Naive thymus-derived CD8-positive, alpha-beta T cell (primary cell): ENCODE data around the gene CDK15. TPM values are rescaled to one million over a fixed set of nuclear protein-coding genes. Genes with fewer than 3 reads are reported as not detected.

Source experiments
- ATAC-seq, 2 donors: fragments of 150-1000 bp; cut with Tn5 transposase in 1 of 2; sonication (Bioruptor Pico), chemical (Tn5 transposase) in 1 of 2; 1 replicate in 1 of 2; 2 replicates in 1 of 2; pipeline ENCODE4 v1.10.0; 2021; ENCODE audit warnings: mild to moderate bottlenecking in 2 of 2, moderate library complexity in 2 of 2
- POLR2A ChIA-PET: fragments of 350-600 bp; sonication (Branson Sonifier 250); formaldehyde crosslinking; loops from one replicate; lab custom pipeline; 2021; ENCODE audit warnings: antibody characterized with exemption; lab: Charles Lee
- DNase-seq, 10 donors: peaks; one replicate each; pipeline versions ENCODE4 v3.0.0 to v3.0.0-alpha.2; 2020 to 2022
- H3K27ac Mint-ChIP-seq, 10 donors: one replicate each; pipeline ENCODE4 v1.8.0; 2020 to 2022; ENCODE audit warnings: mild to moderate bottlenecking in 10 of 10, mixed read lengths in 10 of 10, moderate library complexity in 4 of 10, inconsistent platforms in 1 of 10
- H3K27me3 Mint-ChIP-seq, 5 donors: one replicate each; pipeline ENCODE4 v1.8.0; 2021 to 2022; ENCODE audit warnings: mixed read lengths in 5 of 5
- H3K36me3 Mint-ChIP-seq, 3 donors: one replicate each; pipeline ENCODE4 v1.8.0; 2020 to 2022; ENCODE audit warnings: mixed read lengths in 3 of 3, mild to moderate bottlenecking in 2 of 3, inconsistent platforms in 1 of 3
- H3K4me1 Mint-ChIP-seq, 4 donors: one replicate each; pipeline ENCODE4 v1.8.0; 2021 to 2022; ENCODE audit warnings: mixed read lengths in 4 of 4
- H3K4me3 Mint-ChIP-seq, 10 donors: one replicate each; pipeline ENCODE4 v1.8.0; 2020 to 2022; ENCODE audit warnings: mild to moderate bottlenecking in 10 of 10, mixed read lengths in 10 of 10, moderate library complexity in 6 of 10, inconsistent platforms in 1 of 10
- H3K9me3 Mint-ChIP-seq, 9 donors: one replicate each; pipeline ENCODE4 v1.8.0; 2020 to 2022; ENCODE audit warnings: mixed read lengths in 9 of 9, mild to moderate bottlenecking in 3 of 9, inconsistent platforms in 1 of 9, moderate library complexity in 1 of 9
- polyA plus RNA-seq, 3 donors: library from polyadenylated mRNA; unstranded; fragments of 300-500 nt; fragmentation: Illumina TruSeq; gene quantifications; one replicate each; pipeline ENCODE4 v1.2.3, GENCODE V29; 2021
- total RNA-seq, 8 experiments: library from RNA in 2 of 8; stranded (reverse) in 2 of 8; gene quantifications; one replicate each; pipeline ENCODE4 v1.2.3 and lab custom pipeline; 2021 to 2026

CDK15 gene
- total and polyA plus RNA-seq, 5 experiments from 2014 or later: not detected

GRCh38 chr2:201928363-201928762 is 122.0 kb downstream of the CDK15 start:
- no peaks in the 10 kb centered on the region for H3K9me3 Mint-ChIP-seq
- POLR2A ChIA-PET: no interaction called here
- no peak overlapping the region for H3K4me3 Mint-ChIP-seq
- ATAC-seq (no peak), DNase-seq (no peak)
- no peak overlapping the region for H3K27ac Mint-ChIP-seq
- peaks cover 0 to 4% (median 0%) of the 10 kb centered on the region in 4 donors for H3K4me1 Mint-ChIP-seq
- peaks cover 6 to 24% (median 13%) of the 10 kb centered on the region in 5 donors for H3K27me3 Mint-ChIP-seq
- H3K36me3 Mint-ChIP-seq: no peaks in the 10 kb centered on the region

DNA sequence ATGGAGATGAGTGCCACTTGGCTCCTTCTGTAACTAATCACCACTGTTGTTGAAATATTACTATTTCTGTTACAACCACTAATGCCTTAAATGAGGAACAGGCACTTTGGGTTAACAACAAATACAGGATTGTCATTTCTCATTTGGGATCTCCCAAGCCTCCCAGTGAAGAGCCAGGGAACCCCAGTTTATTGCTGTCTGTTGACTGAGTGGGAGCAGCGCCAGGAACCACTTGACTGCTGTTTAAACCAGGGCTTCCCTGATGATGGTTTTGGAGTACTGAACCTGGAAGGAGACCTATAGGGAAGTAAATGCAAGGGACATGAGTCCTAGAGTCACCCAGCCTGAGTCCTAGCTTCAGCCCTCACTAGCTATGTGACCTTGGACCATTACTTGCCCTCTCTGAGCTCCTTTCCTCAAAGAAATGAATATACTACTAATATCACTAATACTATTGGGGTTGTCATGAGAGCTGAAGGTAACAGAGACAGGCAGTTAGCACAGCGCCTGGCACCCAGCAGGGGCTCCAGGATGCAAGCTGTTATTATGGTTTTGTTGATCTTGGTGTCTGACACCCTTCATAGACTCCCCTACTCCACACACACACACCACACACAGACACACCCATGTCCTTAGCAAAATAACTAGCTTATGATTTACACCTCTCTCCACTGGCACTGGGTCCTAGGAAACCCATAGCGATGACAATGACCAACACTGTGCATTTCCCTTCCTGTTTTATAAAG is 123.1 kb downstream of the CDK15 start:
- H3K27ac Mint-ChIP-seq: no peak overlapping the region
- peaks cover 5 to 24% (median 20%) of the 10 kb centered on the region in 5 donors for H3K27me3 Mint-ChIP-seq
- DNase-seq: no peak
- no peaks in the 10 kb centered on the region for H3K9me3 Mint-ChIP-seq
- H3K36me3 Mint-ChIP-seq: no peaks in the 10 kb centered on the region
- H3K4me3 Mint-ChIP-seq: no peak overlapping the region
- no peak for ATAC-seq
- peaks cover 0 to 4% (median 0%) of the 10 kb centered on the region in 4 donors for H3K4me1 Mint-ChIP-seq
- POLR2A ChIA-PET: no interaction called here

GRCh38 chr2:201930043-201930442 is 123.7 kb downstream of the CDK15 start:
- Mint-ChIP-seq H3K36me3 (no peaks in the 10 kb centered on the region), H3K4me1 (peaks cover 0 to 4% (median 0%) of the 10 kb centered on the region in 4 donors), H3K27ac (no peak overlapping the region), H3K4me3 (no peak overlapping the region), H3K9me3 (no peaks in the 10 kb centered on the region), H3K27me3 (peaks cover 5 to 20% (median 17%) of the 10 kb centered on the region in 5 donors)
- DNase-seq (no peak), ATAC-seq (no peak)
- POLR2A ChIA-PET: no interaction called here

- peaks cover 0 to 4% (median 0%) of the 10 kb centered on the region in 4 donors for H3K4me1 Mint-ChIP-seq
- H3K27ac Mint-ChIP-seq: no peak overlapping the region
- peaks cover 4 to 20% (median 15%) of the 10 kb centered on the region in 5 donors for H3K27me3 Mint-ChIP-seq
- H3K9me3 Mint-ChIP-seq: no peaks in the 10 kb centered on the region
- ATAC-seq (no peak), DNase-seq (no peak)
- POLR2A ChIA-PET: no interaction called here
- no peak overlapping the region for H3K4me3 Mint-ChIP-seq
- no peaks in the 10 kb centered on the region for H3K36me3 Mint-ChIP-seq
Measured at GRCh38 chr2:201930831-201931230, 124.5 kb downstream of the CDK15 start.

- POLR2A ChIA-PET: no interaction called here
- Mint-ChIP-seq H3K4me1 (peaks cover 0 to 4% (median 0%) of the 10 kb centered on the region in 4 donors), H3K27me3 (peaks cover 4 to 20% (median 13%) of the 10 kb centered on the region in 5 donors), H3K27ac (no peak overlapping the region), H3K9me3 (no peaks in the 10 kb centered on the region), H3K4me3 (no peak overlapping the region), H3K36me3 (no peaks in the 10 kb centered on the region)
- no peak for DNase-seq
- ATAC-seq: no peak
Measured at GRCh38 chr2:201931475-201931874, 125.1 kb downstream of the CDK15 start.

GRCh38 chr2:201931951-201932350 is 125.6 kb downstream of the CDK15 start:
- Mint-ChIP-seq H3K4me1 (peaks cover 0 to 4% (median 0%) of the 10 kb centered on the region in 4 donors), H3K9me3 (no peaks in the 10 kb centered on the region), H3K27me3 (peaks cover 5 to 20% (median 13%) of the 10 kb centered on the region in 5 donors), H3K27ac (no peak overlapping the region), H3K4me3 (no peak overlapping the region), H3K36me3 (no peaks in the 10 kb centered on the region)
- DNase-seq (no peak), ATAC-seq (no peak)
- POLR2A ChIA-PET: no interaction called here

GRCh38 chr2:201932511-201932910 is 126.2 kb downstream of the CDK15 start:
- no peaks in the 10 kb centered on the region for H3K36me3 Mint-ChIP-seq
- no peak for ATAC-seq

DNA sequence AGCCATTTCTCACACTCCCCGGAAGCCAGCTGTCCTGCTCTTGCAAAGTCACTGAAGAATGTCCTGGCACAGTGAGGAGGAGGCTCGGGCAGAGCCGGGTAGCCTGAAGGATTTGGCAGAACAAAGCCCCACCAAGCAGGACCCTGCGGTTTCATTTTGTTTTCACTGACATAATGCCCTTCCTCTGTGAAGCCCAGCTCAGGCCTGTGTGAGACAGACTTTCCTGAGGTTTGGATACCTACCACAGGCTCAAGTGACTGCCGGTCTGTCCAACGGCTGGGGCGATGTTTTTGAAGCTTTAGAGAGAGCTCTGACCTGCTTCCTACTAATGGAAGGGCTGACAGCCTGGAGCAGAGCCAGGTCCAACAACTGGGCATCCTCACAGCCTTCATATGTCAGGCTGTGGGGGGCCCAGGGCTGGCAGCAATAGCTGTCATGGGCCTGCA is 127.5 kb downstream of the CDK15 start:
- ATAC-seq (no peak), DNase-seq (no peak)

More at GRCh38 chr2:201932511-201932910, 126.2 kb downstream of the CDK15 start:
- POLR2A ChIA-PET: no interaction called here
- Mint-ChIP-seq H3K27ac (no peak overlapping the region), H3K4me1 (peaks cover 0 to 3% (median 0%) of the 10 kb centered on the region in 4 donors), H3K4me3 (no peak overlapping the region), H3K27me3 (peaks cover 6 to 26% (median 13%) of the 10 kb centered on the region in 5 donors), H3K9me3 (no peaks in the 10 kb centered on the region)
- DNase-seq: no peak

GRCh38 chr2:201936817-201937216 is 130.5 kb downstream of the CDK15 start:
- no peaks in the 10 kb centered on the region for H3K4me1 Mint-ChIP-seq
- ATAC-seq: no peak
- no peak for DNase-seq
- no peak overlapping the region for H3K27ac Mint-ChIP-seq
- H3K36me3 Mint-ChIP-seq: no peaks in the 10 kb centered on the region
- H3K4me3 Mint-ChIP-seq: no peak overlapping the region
- peaks cover 5 to 40% (median 8%) of the 10 kb centered on the region in 5 donors for H3K27me3 Mint-ChIP-seq
- POLR2A ChIA-PET: no interaction called here
- H3K9me3 Mint-ChIP-seq: no peaks in the 10 kb centered on the region

More for the DNA sequence above, 127.5 kb downstream of the CDK15 start:
- Mint-ChIP-seq H3K36me3 (no peaks in the 10 kb centered on the region), H3K4me3 (no peak overlapping the region), H3K4me1 (peaks cover 0 to 2% (median 0%) of the 10 kb centered on the region in 4 donors), H3K27me3 (peaks cover 5 to 33% (median 12%) of the 10 kb centered on the region in 5 donors), H3K27ac (no peak overlapping the region), H3K9me3 (no peaks in the 10 kb centered on the region)
- POLR2A ChIA-PET: no interaction called here

GRCh38 chr2:201937343-201937742 is 131.0 kb downstream of the CDK15 start:
- H3K9me3 Mint-ChIP-seq: no peaks in the 10 kb centered on the region
- no peak overlapping the region for H3K27ac Mint-ChIP-seq
- POLR2A ChIA-PET: interaction anchor here (0.7 kb wide), 1 partner anchor 171 kb away, joined by 3 read pairs; no protein-coding TSS in a partner anchor
- DNase-seq (no peak), ATAC-seq (no peak)
- H3K36me3 Mint-ChIP-seq: no peaks in the 10 kb centered on the region
- no peak overlapping the region for H3K4me3 Mint-ChIP-seq
- peaks cover 5 to 40% (median 7%) of the 10 kb centered on the region in 5 donors for H3K27me3 Mint-ChIP-seq
- H3K4me1 Mint-ChIP-seq: no peaks in the 10 kb centered on the region

DNA sequence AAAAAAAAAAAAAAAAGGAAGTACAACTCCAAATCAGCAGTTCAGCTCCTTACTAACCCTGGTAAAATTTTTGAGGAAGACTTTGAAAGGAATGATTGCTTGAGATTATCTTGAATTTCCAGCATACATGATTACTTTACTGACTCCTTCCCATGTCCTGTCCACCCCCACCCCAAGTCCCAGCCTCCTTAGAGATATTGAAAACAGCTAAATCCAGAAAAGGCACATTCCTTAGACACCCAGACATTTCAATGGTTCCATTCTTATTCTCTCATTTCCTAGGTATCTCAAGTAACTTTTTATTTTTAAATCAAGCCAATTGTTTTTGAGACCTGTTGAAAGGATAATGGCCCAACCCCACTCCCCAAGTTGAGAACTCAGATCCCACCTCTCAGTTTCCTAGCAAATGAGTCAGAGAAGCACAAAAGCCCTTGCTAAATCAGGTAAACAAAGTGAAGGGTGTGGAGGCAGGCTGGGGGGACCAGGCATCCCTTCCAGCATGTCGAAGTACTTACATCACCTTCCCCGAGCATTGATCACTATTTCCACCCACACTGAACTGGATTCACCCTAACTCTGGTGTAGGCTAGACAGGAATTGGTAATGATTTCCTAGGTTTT is 131.9 kb downstream of the CDK15 start:
- Mint-ChIP-seq H3K27ac (no peak overlapping the region), H3K4me1 (no peaks in the 10 kb centered on the region), H3K9me3 (no peaks in the 10 kb centered on the region), H3K4me3 (no peak overlapping the region), H3K36me3 (no peaks in the 10 kb centered on the region), H3K27me3 (peaks cover 2 to 34% (median 3%) of the 10 kb centered on the region in 5 donors)
- POLR2A ChIA-PET: interaction anchor here (0.7 kb wide), 1 partner anchor 172 kb away, joined by 3 read pairs; no protein-coding TSS in a partner anchor
- ATAC-seq (no peak), DNase-seq (no peak)

- peaks cover under 1 to 28% (median 2%) of the 10 kb centered on the region in 5 donors for H3K27me3 Mint-ChIP-seq
- H3K36me3 Mint-ChIP-seq: no peaks in the 10 kb centered on the region
- H3K4me1 Mint-ChIP-seq: no peaks in the 10 kb centered on the region
- ATAC-seq (no peak), DNase-seq (no peak)
- POLR2A ChIA-PET: no interaction called here
- H3K9me3 Mint-ChIP-seq: no peaks in the 10 kb centered on the region
- no peak overlapping the region for H3K4me3 Mint-ChIP-seq
- H3K27ac Mint-ChIP-seq: no peak overlapping the region
Measured at GRCh38 chr2:201938781-201939180, 132.4 kb downstream of the CDK15 start.

GRCh38 chr2:201939453-201939941 is 133.2 kb downstream of the CDK15 start:
- POLR2A ChIA-PET: no interaction called here
- no peaks in the 10 kb centered on the region for H3K9me3 Mint-ChIP-seq

More at GRCh38 chr2:201939453-201939941, 133.2 kb downstream of the CDK15 start:
- Mint-ChIP-seq H3K27ac (no peak overlapping the region), H3K4me3 (no peak overlapping the region), H3K27me3 (peaks cover 0 to 25% (median 2%) of the 10 kb centered on the region in 5 donors), H3K4me1 (no peaks in the 10 kb centered on the region), H3K36me3 (no peaks in the 10 kb centered on the region)
- DNase-seq (no peak), ATAC-seq (no peak)
